ENCODE data around the gene PDE6A.

- TF ChIP-seq, protein P1, sequence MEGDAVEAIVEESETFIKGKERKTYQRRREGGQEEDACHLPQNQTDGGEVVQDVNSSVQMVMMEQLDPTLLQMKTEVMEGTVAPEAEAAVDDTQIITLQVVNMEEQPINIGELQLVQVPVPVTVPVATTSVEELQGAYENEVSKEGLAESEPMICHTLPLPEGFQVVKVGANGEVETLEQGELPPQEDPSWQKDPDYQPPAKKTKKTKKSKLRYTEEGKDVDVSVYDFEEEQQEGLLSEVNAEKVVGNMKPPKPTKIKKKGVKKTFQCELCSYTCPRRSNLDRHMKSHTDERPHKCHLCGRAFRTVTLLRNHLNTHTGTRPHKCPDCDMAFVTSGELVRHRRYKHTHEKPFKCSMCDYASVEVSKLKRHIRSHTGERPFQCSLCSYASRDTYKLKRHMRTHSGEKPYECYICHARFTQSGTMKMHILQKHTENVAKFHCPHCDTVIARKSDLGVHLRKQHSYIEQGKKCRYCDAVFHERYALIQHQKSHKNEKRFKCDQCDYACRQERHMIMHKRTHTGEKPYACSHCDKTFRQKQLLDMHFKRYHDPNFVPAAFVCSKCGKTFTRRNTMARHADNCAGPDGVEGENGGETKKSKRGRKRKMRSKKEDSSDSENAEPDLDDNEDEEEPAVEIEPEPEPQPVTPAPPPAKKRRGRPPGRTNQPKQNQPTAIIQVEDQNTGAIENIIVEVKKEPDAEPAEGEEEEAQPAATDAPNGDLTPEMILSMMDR (IDR thresholded peaks at IDR 0.05; ENCODE audit: poor library complexity): no peak
- TF ChIP-seq EZH2 (IDR thresholded peaks at IDR 0.05; ENCODE audit: borderline replicate concordance): no peak
- no peak for TF ChIP-seq EZH2phosphoT487 (IDR thresholded peaks at IDR 0.05; ENCODE audit: low read depth, severe bottlenecking, unreplicated experiment)
Measured at GRCh38 chr5:149871471-149871870, 73.1 kb downstream of the PDE6A start.

All from hepatocyte (in vitro differentiated cells).